Astrocyte of the cerebellum (primary cell): Measurements from ENCODE around the gene METTL25.

Source experiments
- DNase-seq: peaks from one replicate; pipeline ENCODE4 v3.0.0-alpha.2; 2011; ENCODE audit warnings: low read depth
- H3K4me3 ChIP-seq: 2 replicates; pipeline ENCODE4 v1.5.1; 2011; ENCODE audit warnings: mild to moderate bottlenecking, low read depth, low read length, moderate library complexity
- in situ Hi-C: cut with HindIII; loops from 2 replicates; pipeline ENCODE4 v1.10.0; 2017; ENCODE audit warnings: low sequenced_read_pairs
- TF ChIP-seq, protein P1 (sequence below): IDR thresholded peaks from 2 replicates; pipeline ENCODE4 v1.5.1; 2012; ENCODE audit warnings: low read length, low read depth, moderate library complexity, mild to moderate bottlenecking; ENCODE audit errors: missing control alignments

METTL25 gene

DNA sequence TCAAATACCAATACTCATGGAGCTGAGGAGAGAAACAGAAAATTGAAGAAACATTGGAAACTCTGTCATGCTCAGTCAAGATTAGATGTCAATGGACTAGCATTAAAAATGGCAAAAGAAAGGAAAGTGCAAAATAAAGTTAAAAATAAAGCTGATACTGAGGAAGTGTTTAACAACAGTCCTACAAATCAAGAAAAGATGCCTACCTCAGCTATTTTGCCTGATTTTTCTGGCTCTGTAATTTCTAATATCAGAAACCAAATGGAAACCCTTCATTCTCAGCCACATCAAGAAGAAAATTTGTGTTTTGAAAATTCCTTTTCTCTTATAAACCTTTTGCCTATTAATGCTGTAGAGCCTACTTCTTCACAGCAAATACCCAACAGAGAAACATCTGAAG is 40.5 kb downstream of the METTL25 start:
- H3K4me3 ChIP-seq = no peak overlapping the region
- TF ChIP-seq, protein P1, sequence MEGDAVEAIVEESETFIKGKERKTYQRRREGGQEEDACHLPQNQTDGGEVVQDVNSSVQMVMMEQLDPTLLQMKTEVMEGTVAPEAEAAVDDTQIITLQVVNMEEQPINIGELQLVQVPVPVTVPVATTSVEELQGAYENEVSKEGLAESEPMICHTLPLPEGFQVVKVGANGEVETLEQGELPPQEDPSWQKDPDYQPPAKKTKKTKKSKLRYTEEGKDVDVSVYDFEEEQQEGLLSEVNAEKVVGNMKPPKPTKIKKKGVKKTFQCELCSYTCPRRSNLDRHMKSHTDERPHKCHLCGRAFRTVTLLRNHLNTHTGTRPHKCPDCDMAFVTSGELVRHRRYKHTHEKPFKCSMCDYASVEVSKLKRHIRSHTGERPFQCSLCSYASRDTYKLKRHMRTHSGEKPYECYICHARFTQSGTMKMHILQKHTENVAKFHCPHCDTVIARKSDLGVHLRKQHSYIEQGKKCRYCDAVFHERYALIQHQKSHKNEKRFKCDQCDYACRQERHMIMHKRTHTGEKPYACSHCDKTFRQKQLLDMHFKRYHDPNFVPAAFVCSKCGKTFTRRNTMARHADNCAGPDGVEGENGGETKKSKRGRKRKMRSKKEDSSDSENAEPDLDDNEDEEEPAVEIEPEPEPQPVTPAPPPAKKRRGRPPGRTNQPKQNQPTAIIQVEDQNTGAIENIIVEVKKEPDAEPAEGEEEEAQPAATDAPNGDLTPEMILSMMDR = no peak
- in situ Hi-C loops = no loop called here

DNA sequence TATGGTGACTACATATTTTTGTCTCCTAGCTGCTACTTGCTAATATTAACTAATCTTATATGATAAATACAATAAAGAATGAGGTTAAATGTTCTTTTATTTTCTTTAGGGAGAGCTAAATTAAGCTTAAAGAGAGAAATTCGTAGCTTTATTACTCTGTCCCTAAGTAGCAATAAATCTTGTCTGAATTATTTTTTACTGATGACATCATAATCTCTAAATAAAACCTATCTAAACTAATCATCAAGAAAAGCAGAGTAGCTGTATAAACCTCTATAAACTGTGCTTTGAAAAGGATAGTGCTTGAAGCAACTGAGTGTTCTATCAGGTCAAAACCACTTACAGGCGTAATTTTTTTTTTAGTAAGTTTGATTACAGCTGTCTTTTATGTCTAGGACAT is 42.5 kb downstream of the METTL25 start:
- in situ Hi-C loops = no loop called here
- DNase-seq = no peak
- TF ChIP-seq, protein P1 = no peak
- no peak overlapping the region for H3K4me3 ChIP-seq

More for the DNA sequence above, 40.5 kb downstream of the METTL25 start:
- no peak for DNase-seq

DNA sequence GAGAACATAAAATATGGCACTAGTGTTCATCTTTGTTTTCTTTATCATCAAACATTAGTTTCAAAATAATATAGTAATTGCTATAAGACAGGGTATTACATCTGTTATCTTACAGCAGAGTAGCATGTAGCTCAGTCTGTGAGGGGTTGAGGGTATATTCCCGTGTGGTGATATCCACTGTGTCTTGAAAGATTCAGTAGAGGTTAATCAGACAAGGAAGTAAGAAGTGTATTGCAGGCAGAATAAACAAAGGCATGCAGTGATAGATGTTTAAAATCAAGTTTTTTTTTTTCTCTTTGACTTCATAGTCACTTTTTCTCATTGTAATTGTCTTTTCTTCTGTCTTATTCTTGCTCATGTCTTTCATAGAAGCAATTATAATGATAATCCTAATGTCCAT is 48.3 kb downstream of the METTL25 start:
- TF ChIP-seq, protein P1 = no peak
- in situ Hi-C loops = no loop called here
- no peak for DNase-seq
- no peak overlapping the region for H3K4me3 ChIP-seq

DNA sequence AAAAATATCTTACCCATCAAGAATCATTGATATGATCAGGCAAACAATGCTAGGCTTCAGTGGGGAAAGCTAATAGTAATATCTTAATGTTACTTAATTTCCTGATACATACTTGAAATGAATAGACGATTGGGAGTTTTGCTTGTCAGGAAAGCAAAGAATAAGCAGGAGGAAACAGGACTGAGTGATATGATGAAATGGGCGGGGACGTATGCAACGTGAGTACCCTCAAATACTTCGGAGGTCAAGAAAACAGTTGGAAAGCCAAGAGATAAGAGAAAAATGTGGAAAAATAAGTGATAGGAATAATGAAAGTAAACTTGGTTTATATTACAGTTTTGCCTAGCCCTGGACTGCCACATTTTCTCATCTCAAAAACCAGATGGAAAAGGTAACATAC is 49.2 kb downstream of the METTL25 start:
- no peak for DNase-seq
- in situ Hi-C loops = no loop called here
- H3K4me3 ChIP-seq = no peak overlapping the region
- TF ChIP-seq, protein P1 = no peak

DNA sequence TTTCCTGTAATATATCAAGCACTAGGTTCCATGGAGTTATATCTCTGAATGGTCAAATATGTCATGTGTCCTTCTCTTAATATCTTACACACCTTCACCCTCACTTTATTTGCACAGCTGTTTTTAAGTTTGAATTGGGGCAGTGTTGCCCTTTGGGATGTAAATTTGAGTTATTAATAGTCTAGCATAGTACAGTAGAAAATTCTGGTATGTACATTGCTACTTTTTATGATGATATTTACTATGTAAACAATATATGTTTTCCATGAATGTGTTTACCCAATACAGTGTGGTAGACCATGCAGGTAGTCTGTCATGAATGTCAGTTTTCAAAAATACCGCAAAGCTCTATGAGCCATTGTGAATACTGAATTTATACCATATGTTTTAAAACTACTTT is 50.5 kb downstream of the METTL25 start:
- TF ChIP-seq, protein P1 = no peak
- in situ Hi-C loops = no loop called here
- no peak for DNase-seq
- H3K4me3 ChIP-seq = no peak overlapping the region

DNA sequence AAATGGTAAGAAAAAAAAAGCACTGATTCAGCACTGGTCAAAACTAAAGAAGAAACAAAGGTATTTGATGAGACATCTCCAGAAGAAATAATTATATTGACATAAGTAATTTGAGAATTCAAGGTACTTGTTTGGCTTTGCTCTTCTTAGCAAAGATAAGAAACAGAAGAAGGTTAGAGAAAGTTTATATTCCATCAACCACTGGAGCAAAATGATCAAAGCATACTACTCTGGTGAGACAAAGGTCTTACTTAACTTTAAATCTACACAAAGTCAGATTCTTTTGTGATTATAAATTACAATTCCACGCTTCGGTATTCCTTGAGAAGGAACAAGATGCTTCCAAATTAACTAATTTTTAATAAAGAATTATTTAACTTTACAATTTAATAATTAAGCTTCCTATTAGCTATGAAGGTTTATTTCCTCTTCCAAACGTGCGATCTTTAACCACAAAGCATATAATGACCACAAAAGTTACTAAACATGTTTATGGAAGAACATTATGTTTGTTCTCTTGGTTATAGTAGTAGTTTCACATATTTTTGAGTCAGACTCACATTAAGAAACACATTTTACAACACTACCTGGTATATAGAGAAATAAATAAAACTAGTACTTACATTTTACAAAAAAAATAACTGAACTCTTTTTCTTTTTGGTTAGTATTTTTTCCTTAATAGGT is 53.4 kb downstream of the METTL25 start:
- DNase-seq = no peak
- H3K4me3 ChIP-seq = no peak overlapping the region
- TF ChIP-seq, protein P1 = no peak
- in situ Hi-C loops = no loop called here
